ENCODE results near the gene ATP6V1G2. TPM values are rescaled to one million over a fixed set of nuclear protein-coding genes. Genes with fewer than 3 reads are reported as not detected.

The ATP6V1G2 gene
- total and polyA plus RNA-seq, 2 of the 8 experiments (the other 6 are each of a cell fraction or from before 2014, with no cell fraction given) = 3.0 to 5.7 TPM

GRCh38 chr6:31592396-31592771, 46.0 kb upstream of the ATP6V1G2 start:
- POLR2A ChIA-PET (ENCODE audit: partially characterized antibody) = interaction anchor here (1.2 to 7.3 kb wide), 4 partner anchors 10 to 58 kb away, joined by 3 to 99 read pairs (median 4); partner anchors contain the start of genes ATP6V1G2, DDX39B, LTB and NFKBIL1
- DNase-seq (ENCODE audit: low read depth in 1 of 2, low spot score in 2 of 2) = no peak
- Histone ChIP-seq H2BK15ac (ENCODE audit: low read length) (no peak overlapping the region), H3K4me1 (replicated peaks in 1 of 4; ENCODE audit: control insufficient read depth in 3 of 4, insufficient read depth in 4 of 4, low read length in 3 of 4) (peaks cover 0 to 4% (median 0%) of the 10 kb centered on the region in 4 experiments; a peak in 1 of 7 replicates), H2BK120ac (replicated peaks; ENCODE audit: low read depth, low read length) (no peak overlapping the region), H4K91ac (replicated peaks; ENCODE audit: insufficient read length, low read length) (no peak overlapping the region), H2BK20ac (ENCODE audit: low read length) (no peak overlapping the region), H2BK5ac (ENCODE audit: low read depth, low read length) (no peak overlapping the region), H3K23ac (ENCODE audit: insufficient read length) (no peak overlapping the region), H3K23me2 (ENCODE audit: low read depth, low read length) (0 out of 2 replicates have a peak, but pooled peaks cover 2% of the 10 kb centered on the region), H4K20me1 (replicated peaks in 1 of 2; ENCODE audit: control insufficient read depth in 1 of 2, insufficient read depth in 2 of 2, low read length in 2 of 2) (no peaks in the 10 kb centered on the region), H2BK12ac (ENCODE audit: low read depth, low read length) (no peak overlapping the region), H3K4me3 (ENCODE audit: extremely low read depth in 1 of 4, insufficient read depth in 2 of 4, low read depth in 3 of 4, low read length in 4 of 4) (no peak overlapping the region), H3K27ac (ENCODE audit: low read depth, low read length) (no peak overlapping the region), H3K4me2 (ENCODE audit: insufficient read depth in 1 of 2, low read depth in 2 of 2, low read length in 2 of 2) (no peak overlapping the region), H3K79me2 (ENCODE audit: control insufficient read depth in 1 of 2, insufficient read depth in 2 of 2, low read length in 2 of 2) (no peaks in the 10 kb centered on the region), H3K56ac (replicated peaks; ENCODE audit: insufficient read length, low read depth, low read length) (no peak overlapping the region), H3K27me3 (replicated peaks in 1 of 4; ENCODE audit: control insufficient read depth in 3 of 4, extremely low read depth in 1 of 4, insufficient read depth in 3 of 4, low read length in 3 of 4) (no peaks in the 10 kb centered on the region), H3K9ac (replicated peaks in 1 of 4; ENCODE audit: extremely low read depth in 1 of 4, low read depth in 3 of 4, low read length in 3 of 4) (no peak overlapping the region), H3K18ac (ENCODE audit: extremely low read depth, low read length) (no peak overlapping the region), H3K79me1 (ENCODE audit: low read depth, low read length) (no peaks in the 10 kb centered on the region), H4K5ac (ENCODE audit: insufficient read length, low read depth, low read length) (no peak overlapping the region), H4K8ac (ENCODE audit: extremely low read depth, insufficient read depth, low read length) (no peak overlapping the region; the same call in 1 of the 2 replicates), H2AFZ (ENCODE audit: low read length) (peak overlapping the region; percentile 17; the same call in 1 of the 2 replicates), H3K36me3 (ENCODE audit: control insufficient read depth in 2 of 4, insufficient read depth in 4 of 4, low read length in 3 of 4) (no peaks in the 10 kb centered on the region), H3K4ac (replicated peaks; ENCODE audit: insufficient read length, low read depth, low read length) (no peak overlapping the region), H3K9me3 (ENCODE audit: insufficient read depth in 2 of 2, low read depth in 1 of 2, low read length in 1 of 2) (no peaks in the 10 kb centered on the region), H2AK5ac (ENCODE audit: low read depth, low read length) (no peak overlapping the region), H3K14ac (ENCODE audit: insufficient read length) (no peak overlapping the region)
- FAIRE-seq = no peak
- CTCF ChIA-PET (ENCODE audit: partially characterized antibody) = interaction anchor here (1.1 to 22.0 kb wide), 4 partner anchors 10 to 43 kb away, joined by 3 to 640 read pairs (median 308); partner anchors contain the start of genes ATP6V1G2, DDX39B, LST1 and LTB
- TF ChIP-seq NRF1 (IDR thresholded peaks at IDR 0.05; ENCODE audit: low read depth, low read length) = no peak
- TF ChIP-seq ASH2L (IDR thresholded peaks at IDR 0.05; ENCODE audit: low read length) = no peak
- no peak for TF ChIP-seq POLR2AphosphoS5 (IDR thresholded peaks at IDR 0.05; ENCODE audit: low read depth, low read length)
- no peak for TF ChIP-seq TAF7 (optimal IDR thresholded peaks at IDR 0.05; ENCODE audit: borderline replicate concordance, low read depth, low read length)
- no peak for TF ChIP-seq BACH1 (IDR thresholded peaks at IDR 0.05; ENCODE audit: low read length)
- no peak for TF ChIP-seq KDM5A (IDR thresholded peaks at IDR 0.05; ENCODE audit: low read length)
- 88% methylated on average over 6 of the region's 7 CpGs; no CpG with 5 or more reads in 1 of the 2 experiments for WGBS, 2 experiments (ENCODE audit: extremely low coverage in 1 of 2, insufficient coverage in 1 of 2, insufficient read length in 1 of 2, insufficient replicate concordance in 2 of 2, low coverage in 1 of 2, low lambda C conversion rate in 2 of 2, missing lambda C conversion rate in 1 of 2)

Data from H1 (cell line).